D721Med (cell line): ENCODE measurements around the gene ACSBG1.

ENCODE experiments used
- DNase-seq: peaks from one replicate; pipeline ENCODE4 v3.0.0; 2011; ENCODE audit warnings: low spot score; ENCODE audit not compliant: insufficient read length
- FAIRE-seq: peaks from 2 replicates; lab custom pipeline; 2011; peaks lifted over from hg19 to GRCh38; lab: Jason Lieb, UNC
- CTCF ChIP-seq: IDR thresholded peaks from 2 replicates; pipeline ENCODE4 v1.5.1; 2012; ENCODE audit warnings: mild to moderate bottlenecking, control low read depth; ENCODE audit not compliant: insufficient read depth; ENCODE audit errors: missing control alignments

ACSBG1 gene

GRCh38 chr15:78272316-78272715, 38.0 kb upstream of the ACSBG1 start:
- FAIRE-seq (no peak), DNase-seq (no peak)
- no peak for TF ChIP-seq CTCF

- no peak for TF ChIP-seq CTCF
- DNase-seq: no peak
- no peak for FAIRE-seq
Measured at GRCh38 chr15:78266806-78267205, 32.4 kb upstream of the ACSBG1 start.

GRCh38 chr15:78266229-78266628, 31.9 kb upstream of the ACSBG1 start:
- DNase-seq: no peak
- TF ChIP-seq CTCF: no peak
- FAIRE-seq: no peak

GRCh38 chr15:78265752-78266224, 31.4 kb upstream of the ACSBG1 start:
- DNase-seq: no peak
- no peak for TF ChIP-seq CTCF
- FAIRE-seq: no peak

- FAIRE-seq: no peak
- no peak for TF ChIP-seq CTCF
- no peak for DNase-seq
Measured at GRCh38 chr15:78265137-78265460, 30.7 kb upstream of the ACSBG1 start.

GRCh38 chr15:78264304-78265136, 30.2 kb upstream of the ACSBG1 start, which contains the start of gene DNAJA4:
TSS of gene DNAJA4 (plus strand) at chr15:78264562. CDS start at chr15:78264764, 202 bp downstream.
- TF ChIP-seq CTCF: no peak
- DNase-seq: no peak
- no peak for FAIRE-seq

- TF ChIP-seq CTCF: no peak
- no peak for DNase-seq
- FAIRE-seq: no peak
Measured at GRCh38 chr15:78263907-78264303, 29.5 kb upstream of the ACSBG1 start.
